AG04450 (cell line): Measurements from ENCODE around the gene SPATC1L. TPM values are rescaled to one million over a fixed set of nuclear protein-coding genes. Genes with fewer than 3 reads are reported as not detected.

Source experiments
- CTCF ChIA-PET: fragments of 300-600, 350-600 bp; formaldehyde crosslinking; extraction: SDS; loops from one replicate; lab custom pipeline; 2022; ENCODE audit warnings: antibody characterized with exemption, inconsistent platforms; lab: Charles Lee
- POLR2A ChIA-PET: fragments of 350-600 bp; formaldehyde crosslinking; extraction: SDS; loops from one replicate; lab custom pipeline; 2021; ENCODE audit warnings: antibody characterized with exemption, inconsistent platforms; lab: Yijun Ruan, JAX
- DNase-seq: peaks from one replicate; pipeline ENCODE4 v3.0.0-alpha.2; 2011; ENCODE audit warnings: low read depth, low spot score
- H3K27ac ChIP-seq: one replicate; pipeline ENCODE4 v1.5.1; 2012; ENCODE audit warnings: low read depth, low read length, control low read depth
- H3K27me3 ChIP-seq: one replicate; pipeline ENCODE4 v1.6.0; 2012; ENCODE audit warnings: low read length; ENCODE audit not compliant: control insufficient read depth, insufficient read depth
- H3K4me3 ChIP-seq: 2 replicates; pipeline ENCODE4 v1.5.1; 2011; ENCODE audit warnings: mild to moderate bottlenecking, low read depth, low read length, control low read depth
- H3K9me3 ChIP-seq: 2 replicates; pipeline ENCODE4 v1.5.1; 2012; ENCODE audit warnings: low read length; ENCODE audit not compliant: control insufficient read depth, insufficient read depth
- polyA minus RNA-seq: library from RNA; depleted of rRNA, polyadenylated mRNA; stranded (reverse); fragments of >200 nt; gene quantifications from 2 replicates; pipeline ENCODE4 v1.2.3, GENCODE V29; 2011; rRNA and poly(A)+ RNA removed
- polyA plus RNA-seq: library from polyadenylated mRNA; depleted of rRNA; stranded (reverse); fragments of >200 nt; gene quantifications from 2 replicates; pipeline ENCODE4 v1.2.3, GENCODE V29; 2011; rRNA removed
- TF ChIP-seq, protein P1 (sequence below): IDR thresholded peaks from 2 replicates; pipeline ENCODE4 v1.5.1; 2011; ENCODE audit warnings: low read depth, low read length, control low read depth, inconsistent platforms

Gene SPATC1L
- polyA plus RNA-seq: 1.6 and 2.9 TPM in 2 replicates
- polyA minus RNA-seq: 1.8 and 2.3 TPM in 2 replicates

DNA sequence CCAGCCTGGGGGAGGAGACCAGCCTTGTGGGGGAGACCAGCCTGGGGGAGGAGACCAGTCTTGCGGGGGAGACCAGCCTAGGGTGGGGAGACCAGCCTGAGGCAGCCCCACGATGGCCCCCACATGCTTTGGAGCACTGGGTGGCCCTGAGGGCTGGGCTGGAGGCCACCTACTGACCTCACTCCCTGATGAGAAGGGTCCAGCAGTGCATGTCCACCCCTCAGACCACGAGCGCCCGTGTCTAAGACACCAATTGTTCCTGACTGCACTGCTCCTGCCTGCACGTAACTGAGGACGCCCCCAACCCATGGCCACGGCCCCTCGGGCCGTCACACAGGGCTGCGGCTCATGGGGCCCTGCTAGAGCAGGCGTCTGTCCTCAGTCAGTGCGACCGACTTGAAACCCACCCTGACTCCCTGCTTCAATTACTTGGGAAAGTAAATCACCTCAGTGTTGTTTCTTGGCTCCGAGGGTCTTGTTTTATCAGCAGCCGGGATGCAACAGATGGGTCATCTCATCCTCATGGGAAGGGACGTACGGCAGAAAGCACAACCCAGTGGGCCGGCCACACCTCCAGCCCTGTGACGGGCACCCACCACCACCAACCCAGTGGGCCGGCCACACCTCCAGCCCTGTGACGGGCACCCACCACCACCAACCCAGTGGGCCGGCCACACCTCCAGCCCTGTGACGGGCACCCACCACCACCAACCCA lies at the start of gene SPATC1L:
TSS of gene SPATC1L (minus strand) at position 550 of the 715 bp plus-strand sequence. CDS start 1,643 bp downstream, outside the sequence.
- Histone ChIP-seq H3K27ac (no peak within 1 kb of the TSS), H3K27me3 (no peaks in the 10 kb centered on the region), H3K9me3 (no peaks in the 10 kb centered on the region; the same call in 1 of the 2 replicates), H3K4me3 (peak within 1 kb of the TSS; percentile 58)
- no peak for DNase-seq
- TF ChIP-seq, protein P1, sequence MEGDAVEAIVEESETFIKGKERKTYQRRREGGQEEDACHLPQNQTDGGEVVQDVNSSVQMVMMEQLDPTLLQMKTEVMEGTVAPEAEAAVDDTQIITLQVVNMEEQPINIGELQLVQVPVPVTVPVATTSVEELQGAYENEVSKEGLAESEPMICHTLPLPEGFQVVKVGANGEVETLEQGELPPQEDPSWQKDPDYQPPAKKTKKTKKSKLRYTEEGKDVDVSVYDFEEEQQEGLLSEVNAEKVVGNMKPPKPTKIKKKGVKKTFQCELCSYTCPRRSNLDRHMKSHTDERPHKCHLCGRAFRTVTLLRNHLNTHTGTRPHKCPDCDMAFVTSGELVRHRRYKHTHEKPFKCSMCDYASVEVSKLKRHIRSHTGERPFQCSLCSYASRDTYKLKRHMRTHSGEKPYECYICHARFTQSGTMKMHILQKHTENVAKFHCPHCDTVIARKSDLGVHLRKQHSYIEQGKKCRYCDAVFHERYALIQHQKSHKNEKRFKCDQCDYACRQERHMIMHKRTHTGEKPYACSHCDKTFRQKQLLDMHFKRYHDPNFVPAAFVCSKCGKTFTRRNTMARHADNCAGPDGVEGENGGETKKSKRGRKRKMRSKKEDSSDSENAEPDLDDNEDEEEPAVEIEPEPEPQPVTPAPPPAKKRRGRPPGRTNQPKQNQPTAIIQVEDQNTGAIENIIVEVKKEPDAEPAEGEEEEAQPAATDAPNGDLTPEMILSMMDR: no peak
- ChIA-PET POLR2A (interaction anchor here (0.6 kb wide), 1 partner anchor 128 kb away, joined by 5 read pairs; no protein-coding TSS in a partner anchor), CTCF (interaction anchor here (1.0 kb wide), 1 partner anchor 254 kb away, joined by 17 read pairs; no protein-coding TSS in a partner anchor)

DNA sequence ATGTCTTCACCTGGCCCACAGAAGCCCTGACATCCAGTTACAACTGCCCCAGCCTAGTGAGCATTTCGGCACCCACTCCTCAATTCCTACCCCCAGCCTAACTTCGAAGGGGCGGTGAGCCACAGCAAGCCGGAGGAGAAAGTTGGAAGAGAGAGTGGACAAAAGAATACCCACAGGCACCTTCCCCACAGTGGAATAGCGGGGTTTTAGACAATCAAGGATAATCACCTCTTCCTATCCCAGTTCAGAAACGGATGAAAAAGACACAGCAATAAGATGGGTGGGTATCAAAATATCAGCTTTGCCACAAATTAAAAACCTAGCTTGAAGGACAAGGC lies 45.6 kb upstream of the SPATC1L start:
- Histone ChIP-seq H3K27ac (no peak overlapping the region), H3K4me3 (peak overlapping the region; percentile 71), H3K9me3 (no peaks in the 10 kb centered on the region; the same call in 1 of the 2 replicates), H3K27me3 (no peaks in the 10 kb centered on the region)
- ChIA-PET CTCF (interaction anchor here (0.6 to 1.5 kb wide), 3 partner anchors 77 to 130 kb away, joined by 3 read pairs; no protein-coding TSS in a partner anchor), POLR2A (no interaction called here)
- TF ChIP-seq, protein P1: no peak
- no peak for DNase-seq

DNA sequence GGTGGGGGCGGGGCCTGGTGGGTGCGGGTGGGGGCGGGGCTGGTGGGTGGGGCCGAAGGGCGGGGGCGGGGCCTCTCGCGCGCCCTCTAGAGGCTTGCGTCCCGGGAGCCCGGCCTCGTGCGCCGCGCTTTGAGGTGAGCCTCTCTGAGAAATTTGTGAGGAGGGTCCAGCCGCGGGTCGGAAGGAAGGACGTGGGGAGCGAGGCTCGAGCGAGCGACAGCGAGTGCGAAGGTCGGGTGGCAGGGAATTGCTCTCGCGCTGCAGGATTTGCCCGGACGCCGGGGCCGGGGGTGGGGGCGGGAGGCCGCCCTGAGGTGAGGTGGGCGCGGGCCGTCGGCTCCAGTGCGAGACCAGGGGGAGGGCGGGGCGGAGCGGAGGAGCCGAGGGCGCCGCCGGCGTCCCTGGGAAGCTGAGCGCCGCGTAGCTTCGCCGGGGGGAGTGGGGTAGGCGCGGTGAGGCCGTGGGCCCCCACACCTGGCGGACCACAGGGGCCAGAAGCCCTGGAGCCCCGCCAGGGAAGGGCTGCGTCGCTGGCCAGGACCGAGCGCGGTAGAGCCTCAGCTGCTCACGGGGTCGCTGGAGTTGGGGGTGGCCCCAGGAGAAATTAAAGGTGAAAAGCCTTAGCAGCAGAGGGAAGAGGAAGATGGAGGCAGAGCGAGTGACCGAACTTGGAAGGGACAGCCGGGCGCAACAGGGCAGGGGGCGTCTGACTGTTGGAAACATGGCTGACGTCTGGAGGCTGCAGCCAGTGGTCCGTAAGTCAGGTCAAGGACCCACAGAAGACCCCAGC lies 45.1 kb upstream of the SPATC1L start:
- DNase-seq: no peak
- H3K27ac ChIP-seq: no peak overlapping the region
- peak overlapping the region; percentile 71 for H3K4me3 ChIP-seq
- H3K9me3 ChIP-seq: no peaks in the 10 kb centered on the region; the same call in 1 of the 2 replicates
- H3K27me3 ChIP-seq: no peaks in the 10 kb centered on the region
- ChIA-PET CTCF (interaction anchor here (0.6 to 1.5 kb wide), 3 partner anchors 76 to 131 kb away, joined by 3 read pairs; no protein-coding TSS in a partner anchor), POLR2A (no interaction called here)
- TF ChIP-seq, protein P1: peak; percentile 63

DNA sequence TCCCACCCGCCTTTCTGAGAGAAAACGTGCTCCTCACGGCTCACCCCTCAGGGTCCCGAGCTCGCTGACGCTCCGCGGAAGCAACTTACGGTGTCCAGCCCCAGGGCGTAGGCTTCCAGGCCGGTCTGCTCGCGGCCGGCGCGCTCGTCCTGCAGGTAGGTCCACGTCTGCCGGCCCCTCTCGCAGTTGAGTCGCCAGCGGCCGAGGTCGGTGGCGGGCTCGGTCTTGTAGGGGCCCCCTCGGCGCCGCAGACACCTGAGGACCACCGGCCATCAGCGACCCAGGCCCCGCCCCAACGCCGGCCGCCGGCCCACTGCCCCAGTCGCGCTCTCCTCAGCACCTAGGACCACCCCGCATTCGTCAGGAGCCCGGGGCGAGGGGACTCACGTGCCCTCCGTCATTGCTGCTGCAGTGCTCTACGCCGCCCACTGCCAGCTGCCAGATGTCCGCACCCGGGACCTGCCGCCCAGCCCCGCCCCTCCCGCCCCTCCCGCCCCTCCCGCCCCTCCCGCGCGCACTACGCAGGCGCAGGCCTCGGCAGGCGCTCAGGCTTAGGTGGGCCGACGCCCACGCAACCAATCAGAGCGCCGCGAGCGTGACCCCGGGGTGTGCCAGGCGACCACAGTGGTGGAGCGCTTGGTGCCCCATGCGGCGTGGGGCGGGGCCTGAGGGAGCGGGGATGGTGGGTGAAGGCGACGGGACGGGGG lies 44.2 kb upstream of the SPATC1L start, which contains the start of gene LSS:
TSS of gene LSS (minus strand) at position 430 of the 707 bp plus-strand sequence. CDS start at position 401, 29 bp downstream.
- ChIA-PET CTCF (interaction anchor here (0.7 kb wide), 1 partner anchor 85 kb away, joined by 3 read pairs; no protein-coding TSS in a partner anchor), POLR2A (interaction anchor here (0.5 to 0.9 kb wide), 3 partner anchors 47 to 114 kb away, joined by 3 to 4 read pairs (median 3); no protein-coding TSS in a partner anchor)
- Histone ChIP-seq H3K27me3 (no peaks in the 10 kb centered on the region), H3K9me3 (no peaks in the 10 kb centered on the region; the same call in 1 of the 2 replicates), H3K27ac (peak within 1 kb of the TSS; percentile 52), H3K4me3 (peak within 1 kb of the TSS; percentile 89)
- TF ChIP-seq, protein P1: no peak
- DNase-seq: peak; percentile 95
